ELR (cell line): ENCODE results near the gene GUCY2F.

Experiments used
- DNase-seq: peaks from one replicate; pipeline ENCODE4 v3.0.0-alpha.2; 2015; ENCODE audit warnings: low read depth

The GUCY2F gene

GRCh38 chrX:109393859-109394258 lies 88.0 kb downstream of the GUCY2F start:
- DNase-seq = peak; percentile 13

DNA sequence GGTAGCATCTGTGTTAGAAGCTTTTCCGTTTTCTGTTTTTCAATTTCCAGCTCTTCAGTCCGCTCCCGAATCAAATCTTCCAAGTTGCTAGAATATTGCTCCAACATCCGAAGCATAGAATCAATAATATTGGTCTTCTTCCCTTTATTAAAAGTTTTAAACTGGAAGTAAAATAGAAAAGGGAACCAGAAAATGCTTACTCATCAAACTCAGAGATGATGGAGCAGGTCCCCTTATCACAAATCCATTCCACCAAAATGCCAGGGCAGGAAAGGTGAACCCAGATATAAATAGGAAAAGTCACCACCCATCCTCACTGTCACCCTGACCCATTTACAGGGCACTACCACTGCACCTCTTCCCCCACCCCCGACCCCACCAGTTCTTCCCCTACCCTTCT lies 89.0 kb downstream of the GUCY2F start:
- DNase-seq = no peak

- DNase-seq = no peak
These were observed 91.3 kb downstream of the GUCY2F start for GRCh38 chrX:109390556-109390955.

DNA sequence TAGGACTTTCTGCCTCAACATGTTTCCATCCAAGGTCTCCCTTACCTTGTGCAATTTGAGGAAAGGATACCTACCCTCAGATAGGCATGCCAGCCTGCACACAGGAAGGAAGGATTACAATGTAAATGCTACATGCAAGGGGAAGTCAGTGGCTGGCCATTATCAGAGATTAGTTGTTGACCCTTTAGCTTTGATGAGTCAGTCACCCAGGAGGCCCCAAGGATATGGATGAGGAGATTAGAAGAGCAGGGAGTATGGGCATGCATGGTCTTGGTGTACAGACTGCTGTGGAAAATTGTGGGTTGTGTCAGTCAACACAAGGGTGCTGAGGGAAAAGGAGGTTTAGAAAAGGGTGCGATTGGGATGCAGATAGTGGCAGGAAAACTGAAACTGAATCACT lies 92.0 kb downstream of the GUCY2F start:
- no peak for DNase-seq

DNA sequence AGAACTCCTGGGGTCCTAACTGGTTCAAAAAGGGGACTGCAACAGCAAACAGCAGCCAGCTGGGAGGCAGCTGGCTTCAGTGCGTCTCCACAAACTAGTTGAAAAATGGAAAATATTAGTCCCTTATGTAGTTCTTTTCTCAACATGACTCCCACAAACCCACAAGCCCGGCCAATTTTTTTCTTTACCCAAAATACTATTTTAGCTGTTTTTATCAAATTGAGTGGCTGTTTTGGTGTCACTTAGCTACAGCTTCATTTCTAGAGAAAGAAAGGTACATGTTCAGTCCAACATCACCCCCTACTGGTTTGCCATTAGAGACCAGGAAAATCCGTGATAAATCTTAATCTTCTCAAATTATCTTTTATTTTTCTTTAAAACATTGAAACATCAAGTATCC lies 97.2 kb downstream of the GUCY2F start:
- peak; percentile 34 for DNase-seq

GRCh38 chrX:109382332-109382731 lies 99.6 kb downstream of the GUCY2F start:
- DNase-seq = no peak

GRCh38 chrX:109378281-109378680 lies 103.6 kb downstream of the GUCY2F start:
- DNase-seq = no peak

DNA sequence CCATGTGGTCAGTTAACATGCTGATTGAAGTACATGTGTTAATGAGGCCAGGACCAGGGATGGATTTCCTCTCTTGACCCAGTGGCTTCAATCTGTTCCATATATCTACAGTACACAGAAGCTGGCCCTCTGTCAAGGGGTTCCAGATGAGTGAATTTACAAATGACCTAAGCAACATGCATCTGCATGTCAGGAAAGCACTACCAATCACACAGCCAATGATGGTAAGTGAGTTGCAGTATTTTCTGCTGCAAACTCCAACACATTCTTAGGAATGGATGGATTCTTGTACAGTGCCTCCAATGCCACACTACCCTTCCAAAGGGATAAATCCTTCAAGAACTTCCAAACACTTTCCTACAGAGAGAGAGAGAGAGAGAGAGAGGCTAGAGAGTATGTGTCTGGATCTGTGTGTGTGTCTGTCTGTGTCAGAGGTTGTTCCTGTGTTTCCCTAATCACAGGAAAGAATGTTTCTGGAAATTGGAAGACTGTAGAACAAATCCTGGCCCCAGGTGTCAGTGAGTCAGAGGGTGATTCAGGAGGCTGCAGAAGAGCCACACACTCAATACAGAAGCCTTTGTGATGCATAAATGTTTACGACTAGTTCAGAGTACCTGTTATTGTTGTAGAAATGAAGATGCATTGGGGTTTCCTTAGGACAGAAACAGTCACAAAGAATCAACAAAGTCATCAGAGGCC lies 107.5 kb downstream of the GUCY2F start:
- DNase-seq = peak; percentile 2

GRCh38 chrX:109373468-109373867 lies 108.4 kb downstream of the GUCY2F start:
- DNase-seq = no peak

DNA sequence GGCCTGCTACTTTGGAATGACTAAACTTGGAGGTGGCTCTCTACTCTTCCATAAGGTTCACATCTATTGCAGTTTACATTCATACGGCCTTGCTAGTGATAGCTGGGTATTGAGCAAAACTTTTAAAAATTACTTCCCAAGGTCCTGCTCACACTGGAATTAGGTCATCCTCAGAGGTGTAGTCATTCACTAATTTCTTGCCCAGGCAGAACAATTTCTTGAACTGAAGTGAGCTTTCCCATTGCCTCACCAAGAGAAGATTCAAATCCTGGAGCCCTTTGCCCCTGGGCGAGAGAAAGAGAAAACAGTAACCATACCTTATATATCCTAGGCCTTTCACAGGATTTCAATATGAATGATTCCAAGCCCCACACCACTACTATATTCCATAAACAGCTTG lies 109.2 kb downstream of the GUCY2F start:
- no peak for DNase-seq

DNA sequence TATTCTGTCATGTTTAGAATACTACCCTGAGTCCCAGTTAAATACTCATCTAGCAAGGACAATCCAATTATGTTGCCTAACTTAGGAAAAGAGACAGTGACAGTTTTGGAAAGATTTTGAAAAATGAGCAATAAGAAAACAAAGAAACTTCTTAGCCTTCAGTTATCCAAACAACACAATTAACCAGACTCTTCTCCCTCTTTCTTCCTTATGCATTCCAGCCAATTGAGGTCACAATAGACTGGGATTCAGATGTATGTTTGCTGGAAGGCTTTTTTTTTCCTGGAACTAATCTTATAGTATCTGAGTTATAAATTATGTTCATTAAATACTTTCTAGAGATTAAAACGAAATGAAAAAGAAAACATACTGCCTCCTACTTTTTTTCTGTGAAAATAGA lies 109.6 kb downstream of the GUCY2F start:
- DNase-seq = no peak

GRCh38 chrX:109362101-109362500 lies 119.8 kb downstream of the GUCY2F start:
- DNase-seq = peak; percentile 3

- DNase-seq = peak; percentile 6
These were observed 121.6 kb downstream of the GUCY2F start for GRCh38 chrX:109360301-109360700.

GRCh38 chrX:109357706-109358105 lies 124.2 kb downstream of the GUCY2F start:
- DNase-seq = no peak

DNA sequence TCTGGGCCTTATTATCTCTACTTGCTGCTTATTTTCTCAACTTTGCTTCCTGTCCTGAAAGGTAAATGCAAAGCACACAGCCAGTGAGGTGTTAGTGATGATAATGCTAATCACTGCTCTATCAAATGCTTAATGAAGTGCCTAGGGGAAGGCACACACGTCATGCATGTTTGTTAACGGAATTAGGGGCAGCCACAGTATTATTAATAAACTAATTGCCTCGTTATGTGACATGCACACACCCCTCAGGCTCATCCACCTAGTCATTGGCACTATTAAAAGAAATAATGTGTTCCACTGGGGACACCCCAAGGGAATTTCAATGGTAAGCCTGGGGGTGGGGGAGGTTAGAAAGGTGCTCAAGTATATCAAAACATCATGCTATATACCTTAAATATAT lies 125.2 kb downstream of the GUCY2F start:
- no peak for DNase-seq

DNA sequence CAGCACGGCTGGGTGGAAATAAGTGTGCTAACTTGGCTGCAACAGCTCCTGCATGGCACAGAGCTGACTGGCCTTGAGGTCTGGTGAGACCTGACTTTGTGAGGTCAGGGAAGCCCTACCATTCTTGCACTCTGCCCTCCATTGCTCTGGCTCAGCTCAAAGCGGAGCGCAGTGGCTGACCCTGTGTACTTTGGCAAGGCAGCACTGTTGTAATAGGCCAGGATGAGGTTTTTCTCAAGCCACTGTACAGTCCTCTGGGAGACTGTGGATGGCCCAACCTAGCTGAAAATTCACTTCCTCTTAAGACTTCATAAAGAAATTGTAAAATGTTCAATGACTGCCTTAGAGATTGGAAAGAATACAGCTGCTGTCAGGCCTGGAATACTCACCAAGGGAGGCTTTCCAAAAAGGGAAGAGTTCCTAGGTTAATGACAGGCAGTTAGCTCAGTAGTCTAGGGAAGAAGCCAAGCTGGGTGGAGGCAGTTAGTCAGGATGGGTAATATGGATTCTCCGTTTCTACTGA lies 129.8 kb downstream of the GUCY2F start:
- DNase-seq = no peak

- no peak for DNase-seq
These were observed 130.3 kb downstream of the GUCY2F start for GRCh38 chrX:109351557-109351956.

- DNase-seq = no peak
These were observed 131.3 kb downstream of the GUCY2F start for GRCh38 chrX:109350551-109350950.

- DNase-seq = no peak
These were observed 131.8 kb downstream of the GUCY2F start for GRCh38 chrX:109350051-109350450.

DNA sequence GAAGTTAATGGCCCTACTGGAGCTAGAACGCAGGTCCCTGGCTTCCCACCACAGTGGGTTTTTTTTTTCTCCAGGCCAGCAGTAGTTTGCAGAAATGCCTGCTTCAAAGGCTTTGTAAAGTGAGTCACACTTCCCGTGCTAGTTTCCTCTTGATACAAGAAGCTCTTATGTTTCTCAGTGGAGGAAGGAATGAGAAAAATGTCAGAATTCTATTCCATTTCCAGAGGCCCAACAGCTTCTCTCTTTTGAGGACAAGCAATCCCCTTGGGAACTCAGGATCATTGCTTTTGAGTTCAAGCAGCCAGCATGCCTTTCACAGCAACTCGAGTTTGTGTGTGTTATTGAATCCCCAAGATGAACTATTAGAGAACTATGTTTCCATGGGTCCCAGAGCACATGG lies 134.3 kb downstream of the GUCY2F start:
- peak; percentile 29 for DNase-seq

DNA sequence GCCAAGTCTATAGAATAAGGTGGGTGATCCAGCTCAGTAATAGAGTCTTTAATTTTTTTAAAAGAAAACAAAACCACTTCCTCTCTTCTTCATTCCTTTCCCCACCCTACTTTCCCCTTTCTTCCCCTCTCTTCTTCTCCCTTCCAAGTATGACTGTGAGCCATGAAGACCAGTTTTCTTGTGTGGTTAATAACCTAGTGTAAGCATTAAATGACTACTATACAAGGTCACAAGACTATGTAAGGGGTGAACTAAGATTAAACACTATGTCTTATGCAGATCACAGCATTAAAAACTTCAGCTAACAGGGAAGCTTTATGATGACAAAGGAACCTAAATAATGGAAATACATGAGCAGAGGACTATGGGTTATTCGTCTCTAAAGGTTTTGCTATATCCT lies 135.4 kb downstream of the GUCY2F start:
- no peak for DNase-seq

- DNase-seq = no peak
These were observed 136.0 kb downstream of the GUCY2F start for GRCh38 chrX:109345856-109346255.

GRCh38 chrX:109344678-109345077 lies 137.2 kb downstream of the GUCY2F start:
- DNase-seq = no peak

- no peak for DNase-seq
These were observed 137.8 kb downstream of the GUCY2F start for GRCh38 chrX:109344101-109344500.
